H1 (cell line): ENCODE data around the gene HLA-DPB1.
A peak's percentile ranks its signal among the peaks of the same experiment; 100 is the strongest.

ENCODE experiments used
- BRCA1 ChIP-seq: IDR thresholded peaks from 2 replicates; pipeline ENCODE4 v1.6.1; 2012; ENCODE audit warnings: low read depth, low read length, improper control_type of control experiment
- CREB1 ChIP-seq: IDR thresholded peaks from 2 replicates; pipeline ENCODE4 v1.6.1; 2012; ENCODE audit warnings: inconsistent platforms
- EZH2 ChIP-seq: fragments of 200-600 bp; sonication (generic); IDR thresholded peaks from 2 replicates; pipeline ENCODE4 v1.7.1; 2012; ENCODE audit warnings: low read depth, mild to moderate bottlenecking, moderate library complexity, low read length, inconsistent platforms; ENCODE audit not compliant: severe bottlenecking
- MAX ChIP-seq: IDR thresholded peaks from 2 replicates; pipeline ENCODE4 v1.6.1; 2012; ENCODE audit warnings: inconsistent platforms
- TF ChIP-seq, protein P1 (sequence below), 3 experiments: IDR thresholded peaks; 1 replicate in 2 of 3; 2 replicates in 1 of 3; pipeline versions ENCODE4 v1.5.1 to v1.6.1; 2011; ENCODE audit warnings: low read length in 3 of 3, mild to moderate bottlenecking in 3 of 3, inconsistent platforms in 2 of 3, low read depth in 1 of 3, moderate library complexity in 1 of 3; ENCODE audit not compliant: insufficient read depth in 1 of 3; ENCODE audit errors: control extremely low read depth in 1 of 3

DNA sequence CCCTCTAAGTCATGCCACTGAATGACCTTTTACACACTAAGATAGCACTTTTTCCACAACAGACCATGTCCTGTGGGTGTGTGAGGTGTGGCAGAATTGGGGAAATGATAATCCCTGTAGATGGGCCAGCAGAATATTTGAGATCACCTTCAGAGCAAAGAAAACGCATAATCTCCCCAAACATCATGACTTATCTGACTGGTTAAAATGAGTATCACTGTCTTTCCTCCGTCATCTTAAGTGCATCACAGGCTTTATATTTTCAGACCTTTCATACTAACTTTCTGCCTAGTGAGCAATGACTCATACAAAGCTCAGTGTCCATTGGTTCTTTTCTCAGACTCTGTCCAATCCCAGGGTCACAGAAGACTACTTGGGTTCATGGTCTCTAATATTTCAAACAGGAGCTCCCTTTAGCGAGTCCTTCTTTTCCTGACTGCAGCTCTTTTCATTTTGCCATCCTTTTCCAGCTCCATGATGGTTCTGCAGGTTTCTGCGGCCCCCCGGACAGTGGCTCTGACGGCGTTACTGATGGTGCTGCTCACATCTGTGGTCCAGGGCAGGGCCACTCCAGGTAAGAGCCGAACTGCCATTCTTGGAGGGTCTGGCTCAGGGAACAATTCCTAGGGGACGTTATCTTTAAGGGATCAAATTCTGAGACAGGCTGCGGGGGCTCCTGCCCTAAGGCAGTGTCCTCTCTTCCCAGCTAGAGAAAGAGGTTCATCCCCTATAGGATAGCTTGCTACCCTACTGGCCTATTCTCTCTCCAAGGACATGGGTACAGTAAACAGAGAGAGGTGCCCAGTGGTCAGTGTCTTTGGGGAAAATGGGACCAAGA is at the start of gene HLA-DPB1:
- TF ChIP-seq, protein P1, sequence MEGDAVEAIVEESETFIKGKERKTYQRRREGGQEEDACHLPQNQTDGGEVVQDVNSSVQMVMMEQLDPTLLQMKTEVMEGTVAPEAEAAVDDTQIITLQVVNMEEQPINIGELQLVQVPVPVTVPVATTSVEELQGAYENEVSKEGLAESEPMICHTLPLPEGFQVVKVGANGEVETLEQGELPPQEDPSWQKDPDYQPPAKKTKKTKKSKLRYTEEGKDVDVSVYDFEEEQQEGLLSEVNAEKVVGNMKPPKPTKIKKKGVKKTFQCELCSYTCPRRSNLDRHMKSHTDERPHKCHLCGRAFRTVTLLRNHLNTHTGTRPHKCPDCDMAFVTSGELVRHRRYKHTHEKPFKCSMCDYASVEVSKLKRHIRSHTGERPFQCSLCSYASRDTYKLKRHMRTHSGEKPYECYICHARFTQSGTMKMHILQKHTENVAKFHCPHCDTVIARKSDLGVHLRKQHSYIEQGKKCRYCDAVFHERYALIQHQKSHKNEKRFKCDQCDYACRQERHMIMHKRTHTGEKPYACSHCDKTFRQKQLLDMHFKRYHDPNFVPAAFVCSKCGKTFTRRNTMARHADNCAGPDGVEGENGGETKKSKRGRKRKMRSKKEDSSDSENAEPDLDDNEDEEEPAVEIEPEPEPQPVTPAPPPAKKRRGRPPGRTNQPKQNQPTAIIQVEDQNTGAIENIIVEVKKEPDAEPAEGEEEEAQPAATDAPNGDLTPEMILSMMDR (IDR thresholded peaks at IDR 0.05; ENCODE audit: control extremely low read depth in 1 of 3, insufficient read depth in 1 of 3, low read depth in 1 of 3, low read length in 3 of 3) = no peak
- TF ChIP-seq MAX = no peak
- TF ChIP-seq CREB1 = peak; percentile 65
- TF ChIP-seq BRCA1 = no peak
- TF ChIP-seq EZH2 = no peak
